Vagina (tissue), 2 donors: ENCODE results near the gene GART.

Experiments used
- POLR2A ChIP-seq, 2 donors: fragments of 450-650 bp; IDR thresholded peaks; one replicate each; pipeline ENCODE4 v1.6.1; 2017; ENCODE audit warnings: antibody characterized with exemption in 2 of 2, mild to moderate bottlenecking in 2 of 2, moderate library complexity in 2 of 2
- POLR2AphosphoS5 ChIP-seq, 2 donors: sonication (generic); formaldehyde crosslinking; IDR thresholded peaks; one replicate each; pipeline ENCODE4 v1.9.0; 2017; ENCODE audit warnings: antibody characterized with exemption in 2 of 2, mild to moderate bottlenecking in 2 of 2, low read depth in 1 of 2; ENCODE audit not compliant: insufficient read depth in 1 of 2

- TF ChIP-seq POLR2AphosphoS5 (IDR thresholded peaks at IDR 0.05; ENCODE audit: insufficient read depth in 1 of 2, low read depth in 1 of 2) = no peak
- no peak for TF ChIP-seq POLR2A (IDR thresholded peaks at IDR 0.05)
Measured at GRCh38 chr21:33546086-33546485, 4.2 kb upstream of the GART start.
